HG03354 (cell line): ENCODE results near the gene SH3RF3.

ENCODE experiments used
- ATAC-seq: cut with Tn5 transposase; IDR thresholded peaks from one replicate; pipeline ENCODE4 v1.9.1; 2021; ENCODE audit warnings: mild to moderate bottlenecking; ENCODE audit not compliant: unreplicated experiment, poor library complexity, severe bottlenecking

Gene SH3RF3

GRCh38 chr2:109375131-109375561 is 246.1 kb downstream of the SH3RF3 start:
- no peak for ATAC-seq

GRCh38 chr2:109375656-109376055 is 246.7 kb downstream of the SH3RF3 start:
- ATAC-seq: no peak

DNA sequence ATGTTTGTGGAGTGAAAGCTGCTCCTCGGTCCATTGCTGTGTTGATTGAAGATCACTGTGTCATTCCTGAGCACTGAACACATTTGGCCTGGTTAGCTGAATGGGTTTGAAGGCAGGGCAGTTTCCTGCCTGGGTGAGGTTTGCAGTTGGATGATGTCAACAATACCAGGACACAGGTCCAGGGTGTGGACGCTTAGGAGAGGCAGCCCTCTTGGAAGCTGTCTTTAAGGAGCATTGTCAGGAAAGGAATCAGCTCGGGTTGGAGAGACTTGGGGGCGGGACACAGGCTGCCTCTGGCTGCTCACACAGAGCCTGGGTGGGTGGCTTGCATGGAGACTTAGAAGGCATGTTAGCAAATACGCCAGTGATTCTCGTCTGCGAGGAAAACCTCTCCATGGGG is 247.1 kb downstream of the SH3RF3 start:
- no peak for ATAC-seq

DNA sequence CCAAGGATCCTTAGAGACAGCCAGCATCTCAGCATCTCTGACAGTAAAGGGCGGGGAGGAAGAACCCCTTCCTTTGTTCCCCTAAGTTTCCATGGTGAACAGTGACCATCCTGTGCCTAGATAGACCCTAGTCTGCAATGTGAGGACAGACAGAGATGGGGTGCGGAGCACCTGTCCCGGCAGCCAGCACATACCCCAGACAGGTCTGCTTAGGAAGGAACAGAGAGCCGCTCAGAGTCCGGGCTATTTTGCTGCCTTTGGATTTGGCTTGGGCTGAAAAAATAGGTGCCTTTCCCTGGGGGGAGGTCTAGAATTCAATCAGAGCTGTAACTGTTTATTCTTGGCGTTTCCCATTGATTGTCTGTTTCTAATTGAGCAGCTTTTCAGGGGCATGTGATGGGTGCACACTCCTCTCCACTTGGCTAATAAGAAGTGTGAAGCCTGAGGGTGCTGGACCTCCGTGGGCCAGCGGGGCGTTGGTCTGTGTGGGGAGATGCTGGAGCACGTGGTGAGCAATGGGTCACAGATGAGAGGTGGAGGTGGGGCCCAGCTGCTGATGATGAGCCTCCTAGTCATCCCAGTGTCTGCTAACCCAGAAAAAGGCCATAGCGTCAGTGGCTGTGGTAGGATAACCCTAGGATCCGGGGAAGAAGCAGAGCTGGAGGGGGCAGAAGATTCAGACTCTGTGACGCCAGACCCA is 247.9 kb downstream of the SH3RF3 start:
- ATAC-seq: no peak

GRCh38 chr2:109377976-109378375 is 249.0 kb downstream of the SH3RF3 start:
- no peak for ATAC-seq

GRCh38 chr2:109378682-109379081 is 249.7 kb downstream of the SH3RF3 start:
- no peak for ATAC-seq

- ATAC-seq: no peak
Observed at GRCh38 chr2:109379507-109379906, 250.5 kb downstream of the SH3RF3 start.

GRCh38 chr2:109380502-109381326 is 251.7 kb downstream of the SH3RF3 start:
- ATAC-seq: no peak

- no peak for ATAC-seq
Observed at GRCh38 chr2:109381327-109381820, 252.4 kb downstream of the SH3RF3 start.

- no peak for ATAC-seq
Observed at GRCh38 chr2:109382226-109382895, 253.4 kb downstream of the SH3RF3 start.

DNA sequence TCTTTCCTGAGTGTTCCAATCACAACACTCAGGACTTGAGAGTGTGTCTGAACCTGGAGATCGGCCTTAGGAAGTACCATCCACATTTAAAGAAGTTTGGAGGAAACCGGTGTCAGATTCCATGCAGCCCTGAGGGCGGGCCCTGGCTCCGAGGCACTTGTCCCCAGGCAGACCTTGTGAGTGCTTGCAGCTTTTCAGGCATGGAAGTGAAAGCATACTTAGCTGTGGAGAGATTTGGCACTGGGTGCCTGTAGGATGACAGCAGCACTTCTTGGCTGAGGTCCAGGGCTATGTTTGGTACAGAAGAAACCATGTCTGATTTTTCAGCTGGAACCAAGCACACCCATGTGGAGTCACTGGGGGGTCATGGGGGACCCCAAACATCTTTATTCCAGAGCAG is 253.9 kb downstream of the SH3RF3 start:
- no peak for ATAC-seq

- ATAC-seq: no peak
Observed at GRCh38 chr2:109383505-109384307, 254.7 kb downstream of the SH3RF3 start.

DNA sequence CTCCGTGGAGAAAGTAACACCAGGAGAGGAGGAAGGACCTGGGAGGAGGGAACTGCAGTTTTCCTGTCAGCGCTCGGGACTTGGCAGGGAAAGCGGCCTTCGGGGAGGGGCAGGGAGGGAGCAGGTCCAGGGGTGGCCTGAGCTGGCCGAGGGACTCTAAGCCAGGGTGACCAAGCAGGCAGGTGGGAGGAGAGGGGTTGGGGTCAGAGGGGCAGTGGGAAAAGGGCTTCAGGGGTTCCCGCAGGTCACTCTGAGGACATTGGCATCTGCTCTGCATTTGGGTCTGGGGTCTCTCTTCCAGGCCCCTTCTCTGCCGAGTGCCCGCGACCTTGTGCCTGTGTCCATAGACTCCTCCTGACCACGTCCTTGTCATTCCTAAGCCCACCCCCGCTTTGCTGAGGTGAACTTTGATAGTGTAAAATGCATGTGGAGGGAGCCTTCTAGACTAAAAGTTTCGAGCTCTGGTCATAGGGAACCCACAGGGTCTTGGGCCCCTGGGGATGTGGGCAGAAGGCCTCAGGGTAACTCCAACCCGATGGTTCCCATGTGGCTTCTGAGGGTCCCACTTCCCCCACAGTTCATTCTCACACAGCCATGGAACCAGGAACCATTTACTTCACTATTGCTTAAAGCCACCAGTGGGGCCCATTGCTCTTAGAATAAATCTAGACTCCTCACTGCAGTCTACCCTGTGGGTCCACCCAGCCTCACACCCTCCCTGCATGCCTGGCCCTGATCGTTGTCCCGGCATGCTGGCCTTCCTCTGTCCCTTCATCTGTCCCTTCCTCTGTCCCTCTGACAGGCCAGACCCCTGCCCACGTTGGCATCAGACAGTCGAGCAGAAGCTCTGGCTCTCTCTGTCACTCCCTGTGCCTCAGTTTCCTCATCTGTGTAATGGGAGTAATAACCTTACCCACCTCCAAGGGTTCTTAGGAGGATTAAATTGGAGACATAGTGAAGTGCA is 255.6 kb downstream of the SH3RF3 start:
- ATAC-seq: no peak

DNA sequence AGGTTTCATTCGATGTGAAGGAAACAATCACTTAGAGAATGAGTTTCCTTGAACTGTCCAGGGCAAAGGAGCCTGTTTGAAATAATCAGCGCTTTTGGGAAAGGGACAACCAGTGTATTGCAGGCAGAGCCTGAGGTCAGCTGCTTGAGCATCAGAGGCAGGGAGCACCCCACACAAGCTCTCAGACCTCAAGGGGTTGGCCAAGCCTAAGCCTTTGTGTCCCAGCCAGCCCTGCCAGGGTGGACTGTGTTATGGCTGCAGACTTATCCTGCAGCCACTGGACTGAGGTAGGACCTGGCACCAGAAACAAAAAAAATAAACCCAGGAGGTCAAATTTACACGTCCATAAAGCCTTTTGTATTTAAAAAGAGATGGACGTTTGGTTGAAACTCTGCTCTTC is 256.5 kb downstream of the SH3RF3 start:
- ATAC-seq: no peak

DNA sequence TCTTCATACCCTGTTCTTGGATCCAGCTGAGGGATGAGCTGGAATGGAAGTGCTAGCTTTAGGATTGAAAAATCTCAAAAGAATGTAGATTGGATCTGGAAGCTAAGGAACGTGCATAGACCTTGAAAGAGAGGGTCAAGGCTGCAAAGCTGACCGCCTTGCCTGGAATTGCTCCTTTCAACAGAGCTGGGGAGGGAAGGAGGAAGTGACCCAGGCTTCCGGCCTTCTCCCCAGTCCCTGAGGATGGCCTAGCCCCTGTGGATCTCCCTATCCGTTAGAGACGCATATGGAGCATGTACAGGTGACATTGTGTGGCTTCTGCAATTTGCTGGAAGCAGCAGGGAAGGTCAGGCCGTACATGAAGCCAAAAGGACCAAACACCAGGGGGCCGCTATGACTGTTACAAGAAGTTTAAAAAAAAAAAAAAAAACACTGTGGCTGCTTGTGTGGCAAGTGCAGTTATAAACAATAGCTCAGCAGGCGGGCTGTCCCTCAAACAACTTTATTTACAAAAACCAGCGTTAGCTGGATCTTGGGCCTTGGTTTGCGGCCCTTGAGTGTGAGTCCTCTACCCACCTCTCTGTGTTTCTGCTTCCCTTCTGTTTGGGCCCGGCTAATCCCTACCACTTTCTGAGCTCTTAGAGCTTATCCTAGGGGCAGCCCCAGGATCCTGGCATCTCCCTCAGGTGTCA is 257.1 kb downstream of the SH3RF3 start:
- no peak for ATAC-seq

- ATAC-seq: no peak
Observed at GRCh38 chr2:109387221-109387735, 258.3 kb downstream of the SH3RF3 start.

- ATAC-seq: no peak
Observed at GRCh38 chr2:109387778-109388469, 258.9 kb downstream of the SH3RF3 start.
